Caco-2 (cell line): Measurements from ENCODE around the gene KHDRBS2. TPM values are rescaled to one million over a fixed set of nuclear protein-coding genes. Genes with fewer than 3 reads are reported as not detected.

Source experiments
- BruUV-seq: library from RNA; stranded (reverse); fragments of 400-500 nt; replicated peaks from 2 replicates; lab custom pipeline; 2021; lab: Mats Ljungman, UMichigan
- CTCF ChIA-PET: fragments of 300-600 bp; sonication (Branson Sonifier 250); formaldehyde crosslinking; loops from one replicate; lab custom pipeline; 2022; ENCODE audit warnings: antibody characterized with exemption; lab: Charles Lee
- POLR2A ChIA-PET: fragments of 300-600 bp; sonication (Branson Sonifier 250); formaldehyde crosslinking; loops from one replicate; lab custom pipeline; 2022; ENCODE audit warnings: antibody characterized with exemption; lab: Charles Lee
- DNase-seq, 2 experiments: peaks; one replicate each; pipeline versions ENCODE4 v3.0.0 to v3.0.0-alpha.2; 2020 to 2022
- H3K27me3 ChIP-seq: replicated peaks from 2 replicates; pipeline ENCODE4 v1.6.0; 2011; ENCODE audit warnings: low read length; ENCODE audit not compliant: control insufficient read depth, insufficient read depth
- H3K36me3 ChIP-seq: 2 replicates; pipeline ENCODE4 v1.5.1; 2011; ENCODE audit warnings: low read length; ENCODE audit not compliant: control insufficient read depth, insufficient read depth
- H3K4me1 ChIP-seq: fragments of 250-450 bp; sonication (Bioruptor Pico); 2 replicates; pipeline ENCODE4 v1.5.1; 2020; ENCODE audit warnings: mild to moderate bottlenecking
- H3K4me3 ChIP-seq: 2 replicates; pipeline ENCODE4 v1.5.1; 2011; ENCODE audit warnings: low read depth, mild to moderate bottlenecking, control low read depth, low read length
- H3K9me3 ChIP-seq: fragments of 250-450 bp; sonication (Bioruptor Pico); 2 replicates; pipeline ENCODE4 v1.5.1; 2020; ENCODE audit warnings: mild to moderate bottlenecking, moderate library complexity
- H3K27ac Mint-ChIP-seq: one replicate; pipeline ENCODE4 v1.8.0; 2022; ENCODE audit warnings: mixed read lengths; ENCODE audit not compliant: unreplicated experiment
- H3K27me3 Mint-ChIP-seq: one replicate; pipeline ENCODE4 v1.8.0; 2022; ENCODE audit warnings: mixed read lengths; ENCODE audit not compliant: insufficient read depth, unreplicated experiment
- H3K36me3 Mint-ChIP-seq: one replicate; pipeline ENCODE4 v1.8.0; 2022; ENCODE audit warnings: mild to moderate bottlenecking, mixed read lengths; ENCODE audit not compliant: insufficient read depth, unreplicated experiment
- H3K4me1 Mint-ChIP-seq: one replicate; pipeline ENCODE4 v1.8.0; 2022; ENCODE audit warnings: low read depth, mixed read lengths; ENCODE audit not compliant: unreplicated experiment
- H3K4me3 Mint-ChIP-seq: one replicate; pipeline ENCODE4 v1.8.0; 2022; ENCODE audit warnings: mild to moderate bottlenecking, moderate library complexity, mixed read lengths; ENCODE audit not compliant: unreplicated experiment
- H3K9me3 Mint-ChIP-seq: one replicate; pipeline ENCODE4 v1.8.0; 2022; ENCODE audit warnings: mixed read lengths; ENCODE audit not compliant: unreplicated experiment
- CTCF ChIP-seq, 2 experiments: fragments of 200-600 bp in 1 of 2; IDR thresholded peaks; 1 replicate in 1 of 2; 2 replicates in 1 of 2; pipeline versions ENCODE4 v1.5.1 to v1.8.0; 2011 to 2022; ENCODE audit warnings: antibody characterized with exemption in 1 of 2, control low read depth in 1 of 2, inconsistent platforms in 1 of 2, low read depth in 1 of 2, low read length in 1 of 2, mild to moderate bottlenecking in 1 of 2, moderate library complexity in 1 of 2; ENCODE audit not compliant: insufficient read depth in 1 of 2, severe bottlenecking in 1 of 2, unreplicated experiment in 1 of 2
- intact Hi-C: fragments of 100-400 bp; cut with micrococcal nuclease; formaldehyde crosslinking; loops from one replicate; pipeline ENCODE4 v1.10.0; 2022; ENCODE audit not compliant: unreplicated experiment
- total RNA-seq: library from RNA; stranded (reverse); gene quantifications from 2 replicates; pipeline ENCODE4 v1.2.3, GENCODE V29; 2022

Gene KHDRBS2
- total RNA-seq, 1 experiment from 2014 or later, result not detected

GRCh38 chr6:61950811-61951210, 335.2 kb downstream of the KHDRBS2 start:
- H3K4me3 ChIP-seq, result no peak overlapping the region
- DNase-seq, result no peak
- Mint-ChIP-seq H3K9me3 (no peaks in the 10 kb centered on the region), H3K27ac (no peak overlapping the region), H3K36me3 (no peaks in the 10 kb centered on the region), H3K4me3 (no peak overlapping the region), H3K4me1 (no peaks in the 10 kb centered on the region), H3K27me3 (no peaks in the 10 kb centered on the region)
- H3K27me3 ChIP-seq, result no peaks in the 10 kb centered on the region
- no TSS peak for BruUV-seq
- TF ChIP-seq CTCF (IDR thresholded peaks at IDR 0.05; ENCODE audit: insufficient read depth in 1 of 2, low read depth in 1 of 2, low read length in 1 of 2, severe bottlenecking in 1 of 2, unreplicated experiment in 1 of 2), result no peak
- ChIA-PET CTCF (no interaction called here), POLR2A (no interaction called here)
- H3K9me3 ChIP-seq, result no peaks in the 10 kb centered on the region
- no peaks in the 10 kb centered on the region for H3K36me3 ChIP-seq
- no peaks in the 10 kb centered on the region for H3K4me1 ChIP-seq
- intact Hi-C loops, result no loop called here

GRCh38 chr6:61949971-61950370, 336.1 kb downstream of the KHDRBS2 start:
- ChIA-PET POLR2A (no interaction called here), CTCF (no interaction called here)
- no peaks in the 10 kb centered on the region for H3K9me3 ChIP-seq
- no peak overlapping the region for H3K27ac Mint-ChIP-seq
- no peak for DNase-seq
- BruUV-seq, result no TSS peak
- no peaks in the 10 kb centered on the region for H3K36me3 Mint-ChIP-seq
- H3K27me3 Mint-ChIP-seq, result no peaks in the 10 kb centered on the region
- H3K4me3 ChIP-seq, result no peak overlapping the region
- no peak overlapping the region for H3K4me3 Mint-ChIP-seq
- TF ChIP-seq CTCF (IDR thresholded peaks at IDR 0.05; ENCODE audit: insufficient read depth in 1 of 2, low read depth in 1 of 2, low read length in 1 of 2, severe bottlenecking in 1 of 2, unreplicated experiment in 1 of 2), result no peak
- intact Hi-C loops, result no loop called here
- H3K36me3 ChIP-seq, result no peaks in the 10 kb centered on the region
- no peaks in the 10 kb centered on the region for H3K27me3 ChIP-seq
- no peaks in the 10 kb centered on the region for H3K4me1 Mint-ChIP-seq
- no peaks in the 10 kb centered on the region for H3K4me1 ChIP-seq
- H3K9me3 Mint-ChIP-seq, result no peaks in the 10 kb centered on the region

GRCh38 chr6:61949161-61949560, 336.9 kb downstream of the KHDRBS2 start:
- intact Hi-C loops, result no loop called here

More at GRCh38 chr6:61949161-61949560, 336.9 kb downstream of the KHDRBS2 start:
- Mint-ChIP-seq H3K4me1 (no peaks in the 10 kb centered on the region), H3K9me3 (no peaks in the 10 kb centered on the region), H3K27me3 (no peaks in the 10 kb centered on the region), H3K4me3 (no peak overlapping the region), H3K36me3 (no peaks in the 10 kb centered on the region), H3K27ac (no peak overlapping the region)
- Histone ChIP-seq H3K9me3 (no peaks in the 10 kb centered on the region), H3K4me3 (no peak overlapping the region), H3K4me1 (no peaks in the 10 kb centered on the region), H3K27me3 (no peaks in the 10 kb centered on the region), H3K36me3 (no peaks in the 10 kb centered on the region)
- TF ChIP-seq CTCF (IDR thresholded peaks at IDR 0.05; ENCODE audit: insufficient read depth in 1 of 2, low read depth in 1 of 2, low read length in 1 of 2, severe bottlenecking in 1 of 2, unreplicated experiment in 1 of 2), result no peak
- POLR2A ChIA-PET, result no interaction called here
- CTCF ChIA-PET, result no interaction called here
- BruUV-seq, result no TSS peak
- no peak for DNase-seq
